H1 (cell line): ENCODE measurements around the gene GPR176. TPM values are rescaled to one million over a fixed set of nuclear protein-coding genes. Genes with fewer than 3 reads are reported as not detected.

Experiments used
- CTCF ChIA-PET: fragments of 300-600 bp; sonication (Branson Sonifier 250); formaldehyde crosslinking; loops from one replicate; lab custom pipeline; 2021; ENCODE audit not compliant: partially characterized antibody; lab: Charles Lee
- POLR2A ChIA-PET: fragments of 300-600 bp; sonication (Branson Sonifier 250); formaldehyde crosslinking; loops from one replicate; lab custom pipeline; 2021; ENCODE audit warnings: inconsistent platforms; ENCODE audit not compliant: partially characterized antibody; lab: Charles Lee
- DNase-seq, 2 experiments: peaks; one replicate each; pipeline versions ENCODE4 v3.0.0 to v3.0.0-alpha.2; 2010 to 2022; ENCODE audit warnings: low spot score in 2 of 2, low read depth in 1 of 2, mixed read lengths in 1 of 2
- FAIRE-seq: peaks from 2 replicates; lab custom pipeline; 2011; peaks lifted over from hg19 to GRCh38; lab: Jason Lieb, UNC
- H2AFZ ChIP-seq: 2 replicates; pipeline ENCODE4 v1.8.1; 2012; ENCODE audit warnings: low read length, inconsistent platforms
- H2AK5ac ChIP-seq: 2 replicates; pipeline ENCODE4 v1.6.1; 2013; ENCODE audit warnings: low read depth, low read length
- H2BK120ac ChIP-seq: replicated peaks from 2 replicates; pipeline ENCODE3; 2013; ENCODE audit warnings: low read depth, low read length, inconsistent platforms
- H2BK12ac ChIP-seq: 2 replicates; pipeline ENCODE4 v1.6.1; 2013; ENCODE audit warnings: low read depth, low read length
- H2BK15ac ChIP-seq: 2 replicates; pipeline ENCODE4 v1.6.1; 2013; ENCODE audit warnings: low read length
- H2BK20ac ChIP-seq: 2 replicates; pipeline ENCODE4 v1.6.1; 2013; ENCODE audit warnings: low read length
- H2BK5ac ChIP-seq: 2 replicates; pipeline ENCODE4 v1.6.1; 2013; ENCODE audit warnings: low read depth, low read length
- H3K14ac ChIP-seq: 2 replicates; pipeline ENCODE4 v1.6.1; 2013; ENCODE audit warnings: inconsistent platforms; ENCODE audit not compliant: insufficient read length
- H3K18ac ChIP-seq: 2 replicates; pipeline ENCODE4 v1.6.1; 2013; ENCODE audit warnings: low read length; ENCODE audit errors: extremely low read depth
- H3K23ac ChIP-seq: 2 replicates; pipeline ENCODE4 v1.6.1; 2013; ENCODE audit warnings: inconsistent platforms; ENCODE audit not compliant: insufficient read length
- H3K23me2 ChIP-seq: 2 replicates; pipeline ENCODE4 v1.6.1; 2013; ENCODE audit warnings: low read depth, low read length
- H3K27ac ChIP-seq: 2 replicates; pipeline ENCODE4 v1.6.1; 2011; ENCODE audit warnings: low read depth, low read length, inconsistent platforms
- H3K27me3 ChIP-seq, 4 experiments: replicated peaks in 1 of 4; 1 replicate in 1 of 4; 2 replicates in 3 of 4; pipeline versions ENCODE4 v1.6.1 to v1.8.1; 2011 to 2013; ENCODE audit warnings: low read length in 3 of 4, mild to moderate bottlenecking in 3 of 4, inconsistent platforms in 2 of 4, mixed read lengths in 2 of 4, moderate library complexity in 1 of 4; ENCODE audit not compliant: control insufficient read depth in 3 of 4, insufficient read depth in 3 of 4; ENCODE audit errors: extremely low read depth in 1 of 4
- H3K36me3 ChIP-seq, 4 experiments: 2 replicates each; pipeline versions ENCODE4 v1.6.1 to v1.8.1; 2011 to 2013; ENCODE audit warnings: mild to moderate bottlenecking in 4 of 4, low read length in 3 of 4, moderate library complexity in 2 of 4, control low read depth in 1 of 4, inconsistent platforms in 1 of 4; ENCODE audit not compliant: insufficient read depth in 4 of 4, control insufficient read depth in 2 of 4
- H3K4ac ChIP-seq: replicated peaks from 2 replicates; pipeline ENCODE3; 2013; ENCODE audit warnings: low read length, low read depth, mixed read lengths, inconsistent platforms; ENCODE audit not compliant: insufficient read length
- H3K4me1 ChIP-seq, 4 experiments: replicated peaks in 1 of 4; 1 replicate in 1 of 4; 2 replicates in 3 of 4; pipeline versions ENCODE4 v1.6.1 to v1.8.1; 2011 to 2013; ENCODE audit warnings: low read length in 3 of 4, inconsistent platforms in 2 of 4, mixed read lengths in 1 of 4; ENCODE audit not compliant: insufficient read depth in 4 of 4, control insufficient read depth in 3 of 4
- H3K4me2 ChIP-seq, 2 experiments: 2 replicates each; pipeline versions ENCODE4 v1.6.1 to v1.8.1; 2011 to 2013; ENCODE audit warnings: low read depth in 2 of 2, low read length in 2 of 2, control low read depth in 1 of 2, inconsistent platforms in 1 of 2, mild to moderate bottlenecking in 1 of 2; ENCODE audit not compliant: insufficient read depth in 1 of 2
- H3K4me3 ChIP-seq, 4 experiments: fragments of 200-600, 300-600 bp in 1 of 4; sonication (generic), shearing (Covaris generic), sonication (Bioruptor Twin) in 1 of 4; 2 replicates each; pipeline versions ENCODE4 v1.5.1 to v1.8.1; 2011 to 2016; ENCODE audit warnings: low read length in 4 of 4, low read depth in 3 of 4, control low read depth in 2 of 4, inconsistent platforms in 2 of 4, mild to moderate bottlenecking in 2 of 4, mixed read lengths in 1 of 4, moderate library complexity in 1 of 4; ENCODE audit not compliant: insufficient read depth in 2 of 4; ENCODE audit errors: extremely low read depth in 1 of 4
- H3K56ac ChIP-seq: replicated peaks from 2 replicates; pipeline ENCODE3; 2013; ENCODE audit warnings: low read depth, mild to moderate bottlenecking, mixed read lengths, low read length, inconsistent platforms; ENCODE audit not compliant: insufficient read length
- H3K79me1 ChIP-seq: 2 replicates; pipeline ENCODE4 v1.6.1; 2013; ENCODE audit warnings: low read depth, low read length, control low read depth
- H3K79me2 ChIP-seq, 2 experiments: 2 replicates each; pipeline versions ENCODE4 v1.6.1 to v1.8.1; 2012 to 2013; ENCODE audit warnings: low read length in 2 of 2, mild to moderate bottlenecking in 2 of 2, inconsistent platforms in 1 of 2; ENCODE audit not compliant: insufficient read depth in 2 of 2, control insufficient read depth in 1 of 2
- H3K9ac ChIP-seq, 4 experiments: replicated peaks in 1 of 4; 1 replicate in 1 of 4; 2 replicates in 3 of 4; pipeline versions ENCODE4 v1.6.1 to v1.8.1; 2011 to 2013; ENCODE audit warnings: low read depth in 3 of 4, low read length in 3 of 4, control low read depth in 2 of 4, mild to moderate bottlenecking in 2 of 4, moderate library complexity in 2 of 4, inconsistent platforms in 1 of 4; ENCODE audit errors: extremely low read depth in 1 of 4
- H3K9me3 ChIP-seq, 2 experiments: 2 replicates each; pipeline versions ENCODE4 v1.6.1 to v1.8.1; 2012 to 2013; ENCODE audit warnings: mild to moderate bottlenecking in 2 of 2, moderate library complexity in 2 of 2, control low read depth in 1 of 2, inconsistent platforms in 1 of 2, low read depth in 1 of 2, low read length in 1 of 2, mixed read lengths in 1 of 2; ENCODE audit not compliant: insufficient read depth in 2 of 2
- H4K20me1 ChIP-seq, 2 experiments: replicated peaks in 1 of 2; 2 replicates each; pipeline versions ENCODE3 to v1.8.1; 2011 to 2013; ENCODE audit warnings: inconsistent platforms in 2 of 2, low read length in 2 of 2, mild to moderate bottlenecking in 1 of 2; ENCODE audit not compliant: insufficient read depth in 2 of 2, control insufficient read depth in 1 of 2
- H4K5ac ChIP-seq: 2 replicates; pipeline ENCODE4 v1.6.1; 2013; ENCODE audit warnings: low read length, low read depth, mixed read lengths, inconsistent platforms; ENCODE audit not compliant: insufficient read length
- H4K8ac ChIP-seq: 2 replicates; pipeline ENCODE4 v1.8.0; 2013; ENCODE audit warnings: mild to moderate bottlenecking, moderate library complexity, low read length, inconsistent platforms; ENCODE audit not compliant: insufficient read depth; ENCODE audit errors: extremely low read depth
- H4K91ac ChIP-seq: replicated peaks from 2 replicates; pipeline ENCODE3; 2013; ENCODE audit warnings: low read length, mixed read lengths, inconsistent platforms; ENCODE audit not compliant: insufficient read length
- NRF1 ChIP-seq: IDR thresholded peaks from 2 replicates; pipeline ENCODE4 v1.6.1; 2011; ENCODE audit warnings: mild to moderate bottlenecking, low read depth, low read length, improper control_type of control experiment
- RAD21 ChIP-seq, 2 experiments: IDR thresholded peaks in 1 of 2; conservative IDR thresholded peaks in 1 of 2; 2 replicates each; pipeline ENCODE4 v1.6.1; 2011; ENCODE audit warnings: low read depth in 2 of 2, low read length in 2 of 2, improper control_type of control experiment in 1 of 2, inconsistent platforms in 1 of 2, mild to moderate bottlenecking in 1 of 2, moderate library complexity in 1 of 2
- TCF12 ChIP-seq: IDR thresholded peaks from 2 replicates; pipeline ENCODE4 v1.6.1; 2011; ENCODE audit warnings: low read depth, mild to moderate bottlenecking, low read length
- TEAD4 ChIP-seq: IDR thresholded peaks from 2 replicates; pipeline ENCODE4 v1.6.1; 2012; ENCODE audit warnings: low read depth, low read length, inconsistent platforms, mixed read lengths
- ZNF274 ChIP-seq: IDR thresholded peaks from 2 replicates; pipeline ENCODE4 v1.7.0; 2012; ENCODE audit warnings: low read length, borderline replicate concordance; ENCODE audit errors: extremely low read depth
- WGBS, 2 experiments: shearing (Covaris generic) in 1 of 2; methylation state at CpG; one replicate each; pipeline versions ENCODE4 v1.1.6 to v1.1.7; 2013 to 2015; ENCODE audit warnings: low lambda C conversion rate in 2 of 2, mixed read lengths in 2 of 2, inconsistent platforms in 1 of 2, low coverage in 1 of 2, missing lambda C conversion rate in 1 of 2; ENCODE audit not compliant: insufficient replicate concordance in 2 of 2, insufficient coverage in 1 of 2, insufficient read length in 1 of 2; ENCODE audit errors: extremely low coverage in 1 of 2, missing lambda C conversion rate in 1 of 2; 5-methylcytosine and 5-hydroxymethylcytosine counted together
- polyA plus RNA-seq, 7 experiments: library from polyadenylated mRNA; depleted of rRNA in 3 of 7; stranded (reverse) in 5 of 7; unstranded in 2 of 7; fragments of >200 nt in 5 of 7; fragments of 200-250 nt in 2 of 7; gene quantifications; 1 replicate in 5 of 7; 2 replicates in 1 of 7; 4 replicates in 1 of 7; pipeline versions ENCODE4 v1.2.1 to v1.2.3, GENCODE V29; 2011 to 2013; ENCODE audit warnings: missing spikeins in 2 of 7, mixed read lengths in 2 of 7
- total RNA-seq: library from RNA; stranded (reverse); fragmentation: NEBNext Ultra II Directional; extraction: Animal tissue kit (Norgen Biotek cat#: 25700); gene quantifications from 2 replicates; pipeline ENCODE4 v1.2.1, GENCODE V29; 2021

Gene GPR176
- total and polyA plus RNA-seq, 2 of the 8 experiments (the other 6 are each of a cell fraction or from before 2014, with no cell fraction given) = 190 to 281 TPM

DNA sequence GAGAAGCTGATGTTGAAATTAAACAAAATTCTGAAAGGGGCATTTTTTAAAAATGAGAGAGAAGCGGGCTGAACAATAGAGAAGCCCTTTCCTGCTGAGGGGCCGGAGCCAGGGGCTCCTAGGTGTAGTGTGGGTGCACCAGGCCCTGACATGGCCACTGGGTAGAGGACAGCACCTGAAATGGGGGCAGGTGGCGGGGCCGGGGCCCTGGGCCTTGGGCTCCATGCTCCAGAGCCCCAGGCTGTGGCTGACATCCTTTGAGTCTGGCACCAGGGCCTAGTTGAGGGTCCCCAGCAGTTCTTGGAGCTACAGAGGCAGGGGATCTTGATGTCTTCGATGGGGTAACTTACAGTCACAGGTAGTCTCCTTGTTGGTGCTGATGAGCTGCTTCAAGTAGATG, 6.5 kb upstream of the GPR176 start:
- Histone ChIP-seq H4K8ac (no peak overlapping the region), H3K27ac (no peak overlapping the region), H3K4ac (no peak overlapping the region)
- CTCF ChIA-PET = interaction anchor here (0.7 to 4.2 kb wide), 8 partner anchors 15 to 138 kb away, joined by 3 to 20 read pairs (median 3); no protein-coding TSS in a partner anchor
- TF ChIP-seq NRF1 = no peak
- TF ChIP-seq TEAD4 = no peak
- TF ChIP-seq TCF12 = no peak
- no peak for TF ChIP-seq ZNF274
- no peak for TF ChIP-seq RAD21 (IDR thresholded peaks at IDR 0.05 in 1 of 2, conservative IDR thresholded peaks at IDR 0.05 in 1 of 2; ENCODE audit: low read depth in 2 of 2, low read length in 2 of 2)
- TF ChIP-seq, all 59 proteins: peak for 0
- H3K36me3 ChIP-seq = no peaks in the 10 kb centered on the region
- no peak for DNase-seq
- FAIRE-seq = no peak
- H3K56ac ChIP-seq = no peak overlapping the region
- no peak overlapping the region for H3K4me2 ChIP-seq
- no peak overlapping the region for H2BK120ac ChIP-seq
- WGBS, 2 experiments = 93% methylated on average over 5 of the region's 5 CpGs; no CpG with 5 or more reads in 1 of the 2 experiments
- H3K9me3 ChIP-seq = no peaks in the 10 kb centered on the region; a peak in 1 of 4 replicates
- H3K79me2 ChIP-seq = no peaks in the 10 kb centered on the region
- no peak overlapping the region for H2BK15ac ChIP-seq
- no peaks in the 10 kb centered on the region for H3K79me1 ChIP-seq
- no peak overlapping the region for H3K14ac ChIP-seq
- H3K23ac ChIP-seq = no peak overlapping the region
- H3K4me1 ChIP-seq = peaks cover 5 to 15% (median 8%) of the 10 kb centered on the region in 4 experiments; a peak in 6 of 7 replicates
- no peak overlapping the region for H3K4me3 ChIP-seq
- no peak overlapping the region for H2BK20ac ChIP-seq
- H3K23me2 ChIP-seq = no peaks in the 10 kb centered on the region
- H4K91ac ChIP-seq = peak overlapping the region; percentile 63
- no peaks in the 10 kb centered on the region for H4K20me1 ChIP-seq
- H4K5ac ChIP-seq = no peak overlapping the region
- no peak overlapping the region for H2BK12ac ChIP-seq
- no peak overlapping the region for H2BK5ac ChIP-seq
- no peak overlapping the region for H3K18ac ChIP-seq
- POLR2A ChIA-PET = interaction anchor here (1.3 to 5.3 kb wide), 2 partner anchors 34 to 38 kb away, joined by 3 to 23 read pairs; no protein-coding TSS in a partner anchor
- H3K27me3 ChIP-seq = no peaks in the 10 kb centered on the region
- no peak overlapping the region for H3K9ac ChIP-seq
- H2AK5ac ChIP-seq = no peak overlapping the region
- 0 out of 2 replicates have a peak overlapping the region, but pooled peaks have one; percentile 41 for H2AFZ ChIP-seq
